Kidney (tissue), 14 donors: ENCODE results near the gene IBA57. TPM values are rescaled to one million over a fixed set of nuclear protein-coding genes. Genes with fewer than 3 reads are reported as not detected.

Experiments
- DNase-seq, 5 donors: peaks; one replicate each; pipeline ENCODE4 v3.0.0-alpha.2; 2013 to 2020
- FAIRE-seq: peaks from 2 replicates; lab custom pipeline; 2012; peaks lifted over from hg19 to GRCh38; lab: Jason Lieb, UNC
- H3K27ac ChIP-seq, 2 donors: one replicate each; pipeline ENCODE4 v1.7.0; 2013; ENCODE audit warnings: low read depth in 2 of 2, low read length in 2 of 2, inconsistent platforms in 1 of 2
- H3K27me3 ChIP-seq: one replicate; pipeline ENCODE4 v1.7.1; 2013; ENCODE audit warnings: low read length, inconsistent platforms; ENCODE audit not compliant: control insufficient read depth, insufficient read depth
- H3K36me3 ChIP-seq, 3 donors: one replicate each; pipeline versions ENCODE4 v1.7.0 to v1.7.1; 2013; ENCODE audit warnings: low read length in 3 of 3, control low read depth in 1 of 3, inconsistent platforms in 1 of 3; ENCODE audit not compliant: insufficient read depth in 3 of 3, control insufficient read depth in 2 of 3
- H3K4me1 ChIP-seq, 3 donors: one replicate each; pipeline versions ENCODE4 v1.7.0 to v1.7.1; 2013; ENCODE audit warnings: low read length in 3 of 3, inconsistent platforms in 1 of 3, low read depth in 1 of 3; ENCODE audit not compliant: control insufficient read depth in 2 of 3, insufficient read depth in 2 of 3
- H3K4me3 ChIP-seq, 3 donors: one replicate each; pipeline versions ENCODE4 v1.7.0 to v1.8.1; 2013; ENCODE audit warnings: low read length in 3 of 3, control low read depth in 1 of 3, inconsistent platforms in 1 of 3
- H3K9ac ChIP-seq, 3 donors: one replicate each; pipeline versions ENCODE4 v1.7.0 to v1.7.1; 2013; ENCODE audit warnings: low read length in 3 of 3, control low read depth in 1 of 3, inconsistent platforms in 1 of 3
- H3K9me3 ChIP-seq, 3 donors: one replicate each; pipeline versions ENCODE4 v1.7.0 to v1.7.1; 2013; ENCODE audit warnings: low read length in 3 of 3, control low read depth in 1 of 3, inconsistent platforms in 1 of 3; ENCODE audit not compliant: control insufficient read depth in 2 of 3, insufficient read depth in 1 of 3
- CTCF ChIP-seq: IDR thresholded peaks from 3 replicates; pipeline ENCODE4 v1.5.1; 2012; ENCODE audit warnings: mild to moderate bottlenecking, moderate library complexity, borderline replicate concordance; ENCODE audit not compliant: insufficient read depth; ENCODE audit errors: extremely low read depth
- intact Hi-C: fragments of 100-400 bp; cut with DNase I; formaldehyde crosslinking; loops from one replicate; pipeline ENCODE4 v1.11.1; 2022
- polyA plus RNA-seq: library from polyadenylated mRNA; stranded (reverse); fragments of 350-450 nt; fragmentation: Illumina TruSeq; extraction: RNeasy Lipid Tissue Mini Kit (QIAGEN cat#74804); gene quantifications from one replicate; pipeline ENCODE4 v1.2.3, GENCODE V29; 2014; ENCODE audit warnings: low read depth, low replicate concordance; ENCODE audit not compliant: insufficient read depth
- total RNA-seq: library from RNA; stranded (reverse); fragmentation: NEBNext Ultra II Directional; extraction: Animal tissue kit (Norgen Biotek cat#: 25700); gene quantifications from one replicate; pipeline ENCODE4 v1.2.1, GENCODE V29; 2021
- donor health status: control.
- donor health status: control.
- donor health status: control.
- donor health status: control.
- donor health status: control.
- donor health status: DM: yes; HTN: yes; CAD: no.
- donor health status: Normal renal cell carcinoma (clear cell type).

Gene IBA57
- total and polyA plus RNA-seq, 2 donors from 2014 or later: 4.7 to 13.0 TPM

GRCh38 chr1:228169345-228169744, 3.7 kb downstream of the IBA57 start:
- Histone ChIP-seq H3K9me3 (no peaks in the 10 kb centered on the region), H3K36me3 (no peaks in the 10 kb centered on the region), H3K9ac (no peak overlapping the region), H3K4me1 (peaks cover 0 to 6% (median 6%) of the 10 kb centered on the region in 3 donors), H3K27ac (no peak overlapping the region), H3K4me3 (no peak overlapping the region), H3K27me3 (no peaks in the 10 kb centered on the region)
- FAIRE-seq (no peak), DNase-seq (no peak)
- no peak for TF ChIP-seq CTCF
- intact Hi-C loops: no loop called here

DNA sequence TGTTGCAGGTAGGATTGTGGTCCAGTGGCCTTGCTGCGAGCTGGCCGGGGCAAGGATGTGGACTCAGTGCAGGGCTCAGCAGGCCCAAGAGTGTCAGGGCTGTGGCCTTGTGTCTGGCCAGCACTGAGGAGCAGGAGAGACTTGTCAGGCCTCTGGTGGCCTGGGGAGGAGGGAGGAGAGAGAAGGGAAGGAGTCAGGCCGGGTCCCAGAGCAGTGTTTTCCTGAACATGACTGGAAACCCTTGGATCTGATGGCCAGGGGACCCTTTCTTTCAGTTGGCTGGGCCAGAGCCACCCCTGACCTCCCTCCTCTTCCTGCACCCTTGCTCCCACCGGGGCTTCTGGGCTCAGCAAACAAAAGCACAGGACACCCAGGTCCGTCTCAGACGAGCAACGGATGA, 5.1 kb downstream of the IBA57 start:
- intact Hi-C loops: no loop called here
- H3K36me3 ChIP-seq: peaks cover 0 to 3% (median 0%) of the 10 kb centered on the region in 3 donors
- H3K27me3 ChIP-seq: no peaks in the 10 kb centered on the region
- peaks cover 0 to 6% (median 6%) of the 10 kb centered on the region in 3 donors for H3K4me1 ChIP-seq
- FAIRE-seq (no peak), DNase-seq (peak in 1 of 5 donors; percentile 28)
- no peak overlapping the region for H3K9ac ChIP-seq
- no peak overlapping the region for H3K27ac ChIP-seq
- H3K4me3 ChIP-seq: no peak overlapping the region
- no peaks in the 10 kb centered on the region for H3K9me3 ChIP-seq
- TF ChIP-seq CTCF: no peak

DNA sequence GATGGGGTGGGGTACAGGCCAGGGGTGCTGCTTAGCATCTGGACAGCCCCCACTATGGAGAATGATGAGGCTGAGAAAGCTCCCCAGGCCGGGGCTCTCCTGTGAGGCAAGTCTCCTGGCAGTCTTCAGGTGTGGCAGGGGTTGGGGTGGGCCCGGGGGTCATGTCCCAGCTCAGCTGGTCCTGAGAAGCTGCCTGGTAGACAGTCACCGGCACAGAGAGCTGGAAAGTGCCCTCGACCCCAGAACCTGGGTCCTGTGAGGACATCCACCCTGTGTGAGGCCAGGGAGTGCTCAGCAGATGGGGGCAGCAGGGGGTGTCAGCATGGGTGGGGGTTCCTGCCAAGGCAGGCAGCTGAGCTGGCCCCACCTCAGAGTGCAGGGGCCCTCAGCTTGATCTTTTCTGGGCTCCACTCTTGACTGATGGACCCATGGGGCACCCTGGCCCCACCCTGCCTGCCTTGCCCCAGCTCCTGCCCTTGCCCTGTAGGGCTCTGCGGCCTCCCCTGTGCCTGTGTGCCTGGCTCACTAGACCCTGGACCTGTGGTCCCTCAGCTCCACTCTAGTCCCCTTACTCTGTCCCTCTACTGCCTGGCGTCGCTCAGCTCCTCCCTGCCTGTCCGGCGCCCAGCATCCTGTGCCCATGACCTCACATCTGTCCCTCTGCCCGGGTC, 5.8 kb downstream of the IBA57 start:
- H3K27ac ChIP-seq: no peak overlapping the region
- no peak overlapping the region for H3K9ac ChIP-seq
- H3K27me3 ChIP-seq: no peaks in the 10 kb centered on the region
- intact Hi-C loops: no loop called here
- H3K4me3 ChIP-seq: no peak overlapping the region
- H3K9me3 ChIP-seq: no peaks in the 10 kb centered on the region
- peaks cover 0 to 3% (median 0%) of the 10 kb centered on the region in 3 donors for H3K36me3 ChIP-seq
- TF ChIP-seq CTCF: no peak
- DNase-seq (peak in 1 of 5 donors; percentile 69), FAIRE-seq (no peak)
- H3K4me1 ChIP-seq: peaks cover 0 to 5% (median 5%) of the 10 kb centered on the region in 3 donors
